Muscle layer of duodenum (tissue), 2 donors: ENCODE results near the gene FXYD6.

Experiments
- H3K27ac ChIP-seq: one replicate; pipeline ENCODE4 v1.7.0; 2013; ENCODE audit warnings: mild to moderate bottlenecking, low read length
- H3K27me3 ChIP-seq: one replicate; pipeline ENCODE4 v1.7.0; 2013; ENCODE audit warnings: low read depth, mild to moderate bottlenecking, control low read depth, low read length
- H3K36me3 ChIP-seq, 2 donors: one replicate each; pipeline ENCODE4 v1.7.0; 2013; ENCODE audit warnings: low read length in 2 of 2, control low read depth in 1 of 2, mild to moderate bottlenecking in 1 of 2; ENCODE audit not compliant: insufficient read depth in 2 of 2, control insufficient read depth in 1 of 2
- H3K4me1 ChIP-seq, 2 donors: one replicate each; pipeline ENCODE4 v1.7.0; 2013; ENCODE audit warnings: low read length in 2 of 2, mild to moderate bottlenecking in 2 of 2, control low read depth in 1 of 2, moderate library complexity in 1 of 2; ENCODE audit not compliant: insufficient read depth in 2 of 2, control insufficient read depth in 1 of 2
- H3K4me3 ChIP-seq, 2 donors: one replicate each; pipeline ENCODE4 v1.7.0; 2013; ENCODE audit warnings: low read length in 2 of 2, low read depth in 1 of 2, mild to moderate bottlenecking in 1 of 2
- H3K9me3 ChIP-seq, 2 donors: one replicate each; pipeline ENCODE4 v1.7.0; 2013; ENCODE audit warnings: low read length in 2 of 2, control low read depth in 1 of 2, mild to moderate bottlenecking in 1 of 2; ENCODE audit not compliant: control insufficient read depth in 1 of 2
- donor health status: healthy.

Gene FXYD6

GRCh38 chr11:117901601-117902000, 25.1 kb upstream of the FXYD6 start:
- Histone ChIP-seq H3K27ac (no peak overlapping the region), H3K27me3 (no peaks in the 10 kb centered on the region), H3K9me3 (no peaks in the 10 kb centered on the region), H3K4me1 (no peaks in the 10 kb centered on the region), H3K4me3 (no peak overlapping the region), H3K36me3 (no peaks in the 10 kb centered on the region)

- Histone ChIP-seq H3K36me3 (no peaks in the 10 kb centered on the region), H3K27ac (no peak overlapping the region), H3K4me3 (no peak overlapping the region), H3K9me3 (no peaks in the 10 kb centered on the region), H3K4me1 (no peaks in the 10 kb centered on the region), H3K27me3 (no peaks in the 10 kb centered on the region)
Observed at GRCh38 chr11:117900720-117901440, 24.4 kb upstream of the FXYD6 start.

GRCh38 chr11:117900121-117900648, 23.7 kb upstream of the FXYD6 start:
- no peaks in the 10 kb centered on the region for H3K36me3 ChIP-seq
- H3K27ac ChIP-seq: no peak overlapping the region
- H3K4me1 ChIP-seq: no peaks in the 10 kb centered on the region
- H3K4me3 ChIP-seq: no peak overlapping the region
- no peaks in the 10 kb centered on the region for H3K27me3 ChIP-seq
- no peaks in the 10 kb centered on the region for H3K9me3 ChIP-seq

GRCh38 chr11:117898059-117898458, 21.6 kb upstream of the FXYD6 start:
- H3K27me3 ChIP-seq: no peaks in the 10 kb centered on the region
- no peaks in the 10 kb centered on the region for H3K36me3 ChIP-seq
- H3K4me3 ChIP-seq: no peak overlapping the region
- no peaks in the 10 kb centered on the region for H3K4me1 ChIP-seq
- no peak overlapping the region for H3K27ac ChIP-seq
- no peaks in the 10 kb centered on the region for H3K9me3 ChIP-seq

GRCh38 chr11:117892651-117893050, 16.2 kb upstream of the FXYD6 start:
- no peaks in the 10 kb centered on the region for H3K36me3 ChIP-seq
- H3K4me1 ChIP-seq: no peaks in the 10 kb centered on the region
- H3K4me3 ChIP-seq: no peak overlapping the region
- H3K27me3 ChIP-seq: no peaks in the 10 kb centered on the region
- H3K27ac ChIP-seq: no peak overlapping the region
- H3K9me3 ChIP-seq: peaks cover 0 to 4% of the 10 kb centered on the region in 2 donors

GRCh38 chr11:117891362-117891761, 14.9 kb upstream of the FXYD6 start:
- H3K4me3 ChIP-seq: no peak overlapping the region
- H3K27ac ChIP-seq: no peak overlapping the region
- no peaks in the 10 kb centered on the region for H3K4me1 ChIP-seq
- H3K9me3 ChIP-seq: peaks cover 0 to 4% of the 10 kb centered on the region in 2 donors
- H3K27me3 ChIP-seq: no peaks in the 10 kb centered on the region
- no peaks in the 10 kb centered on the region for H3K36me3 ChIP-seq

- Histone ChIP-seq H3K27ac (no peak overlapping the region), H3K4me1 (peaks cover 0 to 21% of the 10 kb centered on the region in 2 donors)
Observed at GRCh38 chr11:117888139-117888566, 11.7 kb upstream of the FXYD6 start.

GRCh38 chr11:117887431-117888138, 11.1 kb upstream of the FXYD6 start:
- Histone ChIP-seq H3K4me1 (peaks cover 0 to 25% of the 10 kb centered on the region in 2 donors), H3K36me3 (no peaks in the 10 kb centered on the region), H3K27me3 (no peaks in the 10 kb centered on the region), H3K9me3 (peaks cover 0 to under 1% of the 10 kb centered on the region in 2 donors), H3K4me3 (no peak overlapping the region), H3K27ac (no peak overlapping the region)

More at GRCh38 chr11:117888139-117888566, 11.7 kb upstream of the FXYD6 start:
- H3K27me3 ChIP-seq: no peaks in the 10 kb centered on the region
- H3K4me3 ChIP-seq: no peak overlapping the region
- H3K36me3 ChIP-seq: no peaks in the 10 kb centered on the region
- H3K9me3 ChIP-seq: peaks cover 0 to 4% of the 10 kb centered on the region in 2 donors

- Histone ChIP-seq H3K4me1 (peaks cover 0 to 35% of the 10 kb centered on the region in 2 donors), H3K9me3 (no peaks in the 10 kb centered on the region), H3K36me3 (no peaks in the 10 kb centered on the region), H3K27me3 (no peaks in the 10 kb centered on the region), H3K27ac (peak overlapping the region; percentile 81), H3K4me3 (peak overlapping the region in 1 of 2 donors; percentile 21)
Observed at GRCh38 chr11:117885777-117886176, 9.3 kb upstream of the FXYD6 start.

GRCh38 chr11:117884994-117885393, 8.5 kb upstream of the FXYD6 start:
- peak overlapping the region; percentile 81 for H3K27ac ChIP-seq

GRCh38 chr11:117883063-117883462, 6.6 kb upstream of the FXYD6 start:
- H3K27ac ChIP-seq: no peak overlapping the region
- no peaks in the 10 kb centered on the region for H3K36me3 ChIP-seq
- H3K4me1 ChIP-seq: peaks cover 0 to 38% of the 10 kb centered on the region in 2 donors
- H3K27me3 ChIP-seq: peaks cover 8% of the 10 kb centered on the region
- H3K9me3 ChIP-seq: no peaks in the 10 kb centered on the region
- H3K4me3 ChIP-seq: peak overlapping the region; percentile 8 to 17

More at GRCh38 chr11:117884994-117885393, 8.5 kb upstream of the FXYD6 start:
- Histone ChIP-seq H3K4me3 (no peak overlapping the region), H3K36me3 (no peaks in the 10 kb centered on the region), H3K4me1 (peaks cover 0 to 36% of the 10 kb centered on the region in 2 donors), H3K9me3 (no peaks in the 10 kb centered on the region), H3K27me3 (no peaks in the 10 kb centered on the region)
